ENCODE measurements around the gene CPN2.

DNA sequence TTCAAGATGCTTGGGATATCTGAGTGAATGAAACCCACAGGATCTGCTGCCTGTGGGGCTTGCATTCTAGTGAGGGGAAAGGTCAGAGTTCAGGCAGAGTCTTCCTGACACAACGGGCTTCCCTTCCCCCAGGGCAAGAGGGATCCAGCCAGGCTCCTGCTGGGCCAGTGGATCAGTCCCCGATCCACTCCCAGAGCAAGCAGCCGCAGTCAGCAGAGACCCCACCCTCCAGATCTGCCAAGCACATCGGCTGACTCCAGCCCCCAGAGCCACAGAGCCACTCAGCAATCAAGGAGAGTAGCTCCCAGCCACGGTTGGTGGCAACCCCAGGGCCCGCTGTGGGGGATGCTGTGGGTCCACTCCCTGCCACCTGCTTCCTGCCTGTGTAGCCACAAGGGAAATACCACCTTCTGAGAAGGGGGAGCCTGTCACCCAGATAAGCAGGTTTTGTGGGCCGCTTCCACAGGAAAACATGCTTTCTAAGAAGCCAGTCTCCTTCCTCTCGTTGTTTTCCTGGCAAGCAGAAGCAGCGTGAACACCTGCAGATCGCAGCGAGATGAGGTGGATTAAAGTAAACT, 44.9 kb downstream of the CPN2 start:
- TF ChIP-seq, protein P1, sequence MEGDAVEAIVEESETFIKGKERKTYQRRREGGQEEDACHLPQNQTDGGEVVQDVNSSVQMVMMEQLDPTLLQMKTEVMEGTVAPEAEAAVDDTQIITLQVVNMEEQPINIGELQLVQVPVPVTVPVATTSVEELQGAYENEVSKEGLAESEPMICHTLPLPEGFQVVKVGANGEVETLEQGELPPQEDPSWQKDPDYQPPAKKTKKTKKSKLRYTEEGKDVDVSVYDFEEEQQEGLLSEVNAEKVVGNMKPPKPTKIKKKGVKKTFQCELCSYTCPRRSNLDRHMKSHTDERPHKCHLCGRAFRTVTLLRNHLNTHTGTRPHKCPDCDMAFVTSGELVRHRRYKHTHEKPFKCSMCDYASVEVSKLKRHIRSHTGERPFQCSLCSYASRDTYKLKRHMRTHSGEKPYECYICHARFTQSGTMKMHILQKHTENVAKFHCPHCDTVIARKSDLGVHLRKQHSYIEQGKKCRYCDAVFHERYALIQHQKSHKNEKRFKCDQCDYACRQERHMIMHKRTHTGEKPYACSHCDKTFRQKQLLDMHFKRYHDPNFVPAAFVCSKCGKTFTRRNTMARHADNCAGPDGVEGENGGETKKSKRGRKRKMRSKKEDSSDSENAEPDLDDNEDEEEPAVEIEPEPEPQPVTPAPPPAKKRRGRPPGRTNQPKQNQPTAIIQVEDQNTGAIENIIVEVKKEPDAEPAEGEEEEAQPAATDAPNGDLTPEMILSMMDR (conservative IDR thresholded peaks at IDR 0.05; ENCODE audit: low read length) = no peak
- TF ChIP-seq EZH2phosphoT487 (IDR thresholded peaks at IDR 0.05; ENCODE audit: borderline replicate concordance, low read depth, low read length) = no peak

All from OCI-LY7 (cell line).